GM23338 (cell line): ENCODE data around the gene GALNT9. TPM values are rescaled to one million over a fixed set of nuclear protein-coding genes. Genes with fewer than 3 reads are reported as not detected.

Experiments used
- ATAC-seq: fragments of 200-7000 bp; cut with Tn5 transposase; 3 replicates; pipeline ENCODE4 v1.9.1; 2020
- DNase-seq: peaks from one replicate; pipeline ENCODE4 v3.0.0-alpha.2; 2015; ENCODE audit warnings: low spot score
- H2AFZ ChIP-seq: fragments of 200-600 bp; sonication (generic); 2 replicates; pipeline ENCODE4 v1.8.0; 2016; ENCODE audit warnings: antibody characterized with exemption, mild to moderate bottlenecking, moderate library complexity
- H3F3A ChIP-seq: fragments of 200-600 bp; sonication (generic); replicated peaks from 2 replicates; pipeline ENCODE4 v1.8.0; 2017; ENCODE audit warnings: antibody characterized with exemption, mixed run types, low read depth
- H3K27ac ChIP-seq: fragments of 200-600 bp; sonication (generic); 2 replicates; pipeline ENCODE4 v1.6.1; 2016; ENCODE audit warnings: low read depth
- H3K27me3 ChIP-seq: fragments of 200-600 bp; sonication (generic); 2 replicates; pipeline ENCODE4 v1.8.0; 2016; ENCODE audit warnings: mild to moderate bottlenecking, mixed run types, moderate library complexity; ENCODE audit not compliant: insufficient read depth
- H3K36me3 ChIP-seq: fragments of 200-600 bp; sonication (generic); 2 replicates; pipeline ENCODE4 v1.8.0; 2016; ENCODE audit warnings: mild to moderate bottlenecking; ENCODE audit not compliant: insufficient read depth
- H3K4me1 ChIP-seq: fragments of 200-600 bp; sonication (generic); 2 replicates; pipeline ENCODE4 v1.8.0; 2016; ENCODE audit warnings: mild to moderate bottlenecking, moderate library complexity; ENCODE audit not compliant: insufficient read depth
- H3K4me2 ChIP-seq: fragments of 200-600 bp; sonication (generic); 2 replicates; pipeline ENCODE4 v1.7.1; 2017; ENCODE audit warnings: mixed run types
- H3K4me3 ChIP-seq: fragments of 200-600 bp; sonication (generic); 2 replicates; pipeline ENCODE4 v1.6.1; 2016; ENCODE audit warnings: mixed run types
- H3K79me2 ChIP-seq: fragments of 200-600 bp; sonication (generic); replicated peaks from 2 replicates; pipeline ENCODE4 v1.8.0; 2017; ENCODE audit warnings: mild to moderate bottlenecking; ENCODE audit not compliant: insufficient read depth
- H3K9me2 ChIP-seq: fragments of 200-600 bp; sonication (generic); 2 replicates; pipeline ENCODE4 v1.8.0; 2017; ENCODE audit not compliant: insufficient read depth
- H4K20me1 ChIP-seq: fragments of 200-600 bp; sonication (generic); replicated peaks from 2 replicates; pipeline ENCODE4 v1.8.0; 2017; ENCODE audit warnings: mild to moderate bottlenecking; ENCODE audit not compliant: insufficient read depth
- H3K27ac Mint-ChIP-seq: 2 replicates; pipeline ENCODE4 v1.8.0; 2020; ENCODE audit warnings: inconsistent platforms, mild to moderate bottlenecking, moderate library complexity, mixed read lengths
- H3K27me3 Mint-ChIP-seq: 3 replicates; pipeline ENCODE4 v1.8.0; 2022; ENCODE audit warnings: low read depth, mild to moderate bottlenecking, moderate library complexity, mixed read lengths, inconsistent platforms; ENCODE audit not compliant: insufficient read depth, poor library complexity
- H3K36me3 Mint-ChIP-seq: 3 replicates; pipeline ENCODE4 v1.8.0; 2021; ENCODE audit warnings: low read depth, mild to moderate bottlenecking, inconsistent platforms, moderate library complexity, mixed read lengths
- H3K4me1 Mint-ChIP-seq: 3 replicates; pipeline ENCODE4 v1.8.0; 2020; ENCODE audit warnings: mild to moderate bottlenecking, inconsistent platforms, mixed read lengths
- H3K4me3 Mint-ChIP-seq: 3 replicates; pipeline ENCODE4 v1.8.0; 2021; ENCODE audit warnings: moderate library complexity, mild to moderate bottlenecking, inconsistent platforms, mixed read lengths
- H3K9me3 Mint-ChIP-seq: 3 replicates; pipeline ENCODE4 v1.8.0; 2020; ENCODE audit warnings: moderate library complexity, mild to moderate bottlenecking, inconsistent platforms, mixed read lengths
- CREB1 ChIP-seq: fragments of 250-450 bp; sonication (Bioruptor Pico); IDR thresholded peaks from 2 replicates; pipeline ENCODE4 v1.5.0; 2020; ENCODE audit warnings: low read depth, mild to moderate bottlenecking, moderate library complexity
- CTCF ChIP-seq, 2 experiments: fragments of 200-600 bp in 1 of 2; sonication (generic) in 1 of 2; conservative IDR thresholded peaks; 2 replicates each; pipeline versions ENCODE4 v1.5.1 to v1.6.1; 2016 to 2017; ENCODE audit warnings: antibody characterized with exemption in 2 of 2, low read depth in 2 of 2, mild to moderate bottlenecking in 2 of 2, moderate library complexity in 1 of 2
- ETS1 ChIP-seq: IDR thresholded peaks from 2 replicates; pipeline ENCODE4 v1.6.1; 2016; ENCODE audit warnings: antibody characterized with exemption
- EZH2 ChIP-seq: fragments of 200-600 bp; sonication (generic); IDR thresholded peaks from one replicate; pipeline ENCODE4 v1.8.0; 2017; ENCODE audit warnings: antibody characterized with exemption, mild to moderate bottlenecking, low read depth; ENCODE audit not compliant: unreplicated experiment
- EZH2phosphoT487 ChIP-seq: fragments of 200-600 bp; sonication (generic); IDR thresholded peaks from one replicate; pipeline ENCODE4 v1.8.1; 2018; ENCODE audit warnings: antibody characterized with exemption; ENCODE audit not compliant: unreplicated experiment
- JUNB ChIP-seq: IDR thresholded peaks from one replicate; pipeline ENCODE4 v1.6.1; 2016; ENCODE audit warnings: antibody characterized with exemption; ENCODE audit not compliant: unreplicated experiment
- NANOG ChIP-seq: IDR thresholded peaks from 2 replicates; pipeline ENCODE4 v1.6.1; 2016; ENCODE audit warnings: antibody characterized with exemption, borderline replicate concordance
- POLR2AphosphoS5 ChIP-seq: IDR thresholded peaks from 2 replicates; pipeline ENCODE4 v1.6.1; 2016; ENCODE audit warnings: antibody characterized with exemption, low read depth
- STAT1 ChIP-seq: IDR thresholded peaks from one replicate; pipeline ENCODE4 v1.6.1; 2016; ENCODE audit warnings: antibody characterized with exemption; ENCODE audit not compliant: unreplicated experiment
- ZNF114 ChIP-seq: fragments of 250-450 bp; sonication (Bioruptor Pico); IDR thresholded peaks from 2 replicates; pipeline ENCODE4 v1.5.0; 2020; ENCODE audit warnings: mild to moderate bottlenecking, moderate library complexity
- ZNF331 ChIP-seq: fragments of 250-450 bp; sonication (Bioruptor Pico); IDR thresholded peaks from 2 replicates; pipeline ENCODE4 v1.5.0; 2020; ENCODE audit warnings: low read depth, mild to moderate bottlenecking, moderate library complexity
- ZNF462 ChIP-seq: fragments of 250-450 bp; sonication (Bioruptor Pico); IDR thresholded peaks from 2 replicates; pipeline ENCODE4 v1.5.0; 2020; ENCODE audit warnings: mild to moderate bottlenecking, moderate library complexity
- polyA plus RNA-seq: library from polyadenylated mRNA; unstranded; fragments of >200 nt; fragmentation: Nextera tagmentation; extraction: Ambion mirVana; gene quantifications from 2 replicates; pipeline ENCODE4 v1.2.1, GENCODE V29; 2016
- total RNA-seq: library from RNA; depleted of rRNA; stranded (reverse); fragments of >200 nt; shearing (Covaris generic); gene quantifications from 2 replicates; pipeline ENCODE4 v1.2.3, GENCODE V29; 2014
- TF ChIP-seq, protein P1 (sequence below): IDR thresholded peaks from one replicate; pipeline ENCODE4 v1.6.1; 2018; ENCODE audit warnings: antibody characterized with exemption; ENCODE audit not compliant: unreplicated experiment

GALNT9 gene
- total and polyA plus RNA-seq, 2 experiments from 2014 or later, result 0.81 to 2.5 TPM

DNA sequence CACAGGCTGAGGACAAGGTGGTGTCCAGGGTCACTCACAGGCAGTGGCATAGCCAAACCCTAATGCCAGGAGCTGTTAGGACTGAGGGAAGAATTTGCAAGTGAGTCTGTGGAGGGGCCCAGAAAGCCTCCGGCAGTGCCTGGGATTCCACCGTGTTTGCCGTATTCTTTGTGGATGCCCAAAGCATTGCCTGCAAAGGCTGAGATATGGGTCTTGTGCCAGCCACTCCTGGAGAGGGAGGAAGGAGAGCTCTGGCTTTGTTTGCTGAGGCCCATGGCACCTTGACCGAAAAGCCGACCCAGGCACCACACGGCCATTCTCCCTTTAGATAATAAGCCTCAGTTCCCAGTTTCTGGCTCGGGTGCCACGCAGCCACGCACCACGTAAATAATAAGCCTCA is 35.8 kb upstream of the GALNT9 start:
- H3K27ac ChIP-seq, result no peak overlapping the region
- TF ChIP-seq ZNF462 (CRISPR knock-in tag) (no peak), NANOG (no peak), ETS1 (no peak), JUNB (no peak), STAT1 (no peak), CTCF (conservative IDR thresholded peaks at IDR 0.05; ENCODE audit: low read depth in 2 of 2) (no peak), ZNF114 (CRISPR knock-in tag) (no peak), ZNF331 (CRISPR knock-in tag) (no peak), EZH2 (no peak), CREB1 (CRISPR knock-in tag) (no peak), POLR2AphosphoS5 (no peak), EZH2phosphoT487 (no peak)
- TF ChIP-seq, protein P1, sequence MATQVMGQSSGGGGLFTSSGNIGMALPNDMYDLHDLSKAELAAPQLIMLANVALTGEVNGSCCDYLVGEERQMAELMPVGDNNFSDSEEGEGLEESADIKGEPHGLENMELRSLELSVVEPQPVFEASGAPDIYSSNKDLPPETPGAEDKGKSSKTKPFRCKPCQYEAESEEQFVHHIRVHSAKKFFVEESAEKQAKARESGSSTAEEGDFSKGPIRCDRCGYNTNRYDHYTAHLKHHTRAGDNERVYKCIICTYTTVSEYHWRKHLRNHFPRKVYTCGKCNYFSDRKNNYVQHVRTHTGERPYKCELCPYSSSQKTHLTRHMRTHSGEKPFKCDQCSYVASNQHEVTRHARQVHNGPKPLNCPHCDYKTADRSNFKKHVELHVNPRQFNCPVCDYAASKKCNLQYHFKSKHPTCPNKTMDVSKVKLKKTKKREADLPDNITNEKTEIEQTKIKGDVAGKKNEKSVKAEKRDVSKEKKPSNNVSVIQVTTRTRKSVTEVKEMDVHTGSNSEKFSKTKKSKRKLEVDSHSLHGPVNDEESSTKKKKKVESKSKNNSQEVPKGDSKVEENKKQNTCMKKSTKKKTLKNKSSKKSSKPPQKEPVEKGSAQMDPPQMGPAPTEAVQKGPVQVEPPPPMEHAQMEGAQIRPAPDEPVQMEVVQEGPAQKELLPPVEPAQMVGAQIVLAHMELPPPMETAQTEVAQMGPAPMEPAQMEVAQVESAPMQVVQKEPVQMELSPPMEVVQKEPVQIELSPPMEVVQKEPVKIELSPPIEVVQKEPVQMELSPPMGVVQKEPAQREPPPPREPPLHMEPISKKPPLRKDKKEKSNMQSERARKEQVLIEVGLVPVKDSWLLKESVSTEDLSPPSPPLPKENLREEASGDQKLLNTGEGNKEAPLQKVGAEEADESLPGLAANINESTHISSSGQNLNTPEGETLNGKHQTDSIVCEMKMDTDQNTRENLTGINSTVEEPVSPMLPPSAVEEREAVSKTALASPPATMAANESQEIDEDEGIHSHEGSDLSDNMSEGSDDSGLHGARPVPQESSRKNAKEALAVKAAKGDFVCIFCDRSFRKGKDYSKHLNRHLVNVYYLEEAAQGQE, result no peak
- H3K4me1 ChIP-seq, result no peaks in the 10 kb centered on the region
- DNase-seq, result no peak
- no peaks in the 10 kb centered on the region for H3K9me2 ChIP-seq
- H3F3A ChIP-seq, result no peaks in the 10 kb centered on the region
- H3K9me3 Mint-ChIP-seq, result peaks cover 3% of the 10 kb centered on the region; the same call in 2 of the 3 replicates
- H3K36me3 ChIP-seq, result no peaks in the 10 kb centered on the region
- H3K36me3 Mint-ChIP-seq, result no peaks in the 10 kb centered on the region
- no peaks in the 10 kb centered on the region for H3K4me1 Mint-ChIP-seq
- no peak overlapping the region for H3K4me3 ChIP-seq
- no peaks in the 10 kb centered on the region for H3K79me2 ChIP-seq
- H3K27me3 Mint-ChIP-seq, result peaks cover 12% of the 10 kb centered on the region
- peaks cover 3% of the 10 kb centered on the region; the same call in 1 of the 2 replicates for H3K27me3 ChIP-seq
- no peak overlapping the region for H3K4me2 ChIP-seq
- H2AFZ ChIP-seq, result no peak overlapping the region
- no peak for ATAC-seq
- H3K4me3 Mint-ChIP-seq, result no peak overlapping the region
- no peaks in the 10 kb centered on the region for H4K20me1 ChIP-seq
- H3K27ac Mint-ChIP-seq, result no peak overlapping the region
